Measurements from ENCODE around the gene LRRC41.
A peak's percentile ranks its signal among the peaks of the same experiment; 100 is the strongest.
"Not testable (repeated sequence)": the region's sequence is repeated elsewhere in the genome, so short reads cannot be mapped to it uniquely, and the experiment has no call there.

LRRC41 gene

GRCh38 chr1:46334030-46334384 is 30.6 kb upstream of the LRRC41 start:
- in situ Hi-C loops (cut with HindIII; ENCODE audit: low sequenced_read_pairs), result no loop called here
- H3K4me3 ChIP-seq (ENCODE audit: low read depth, low read length), result no peak overlapping the region
- DNase-seq (ENCODE audit: low read depth), result no peak
- TF ChIP-seq CTCF (IDR thresholded peaks at IDR 0.05; ENCODE audit: low read depth, low read length, missing control alignments), result no peak

GRCh38 chr1:46333300-46334029 is 30.0 kb upstream of the LRRC41 start:
- TF ChIP-seq CTCF (IDR thresholded peaks at IDR 0.05; ENCODE audit: low read depth, low read length, missing control alignments), result peak; percentile 61
- no peak for DNase-seq (ENCODE audit: low read depth)
- in situ Hi-C loops (cut with HindIII; ENCODE audit: low sequenced_read_pairs), result no loop called here
- no peak overlapping the region for H3K4me3 ChIP-seq (ENCODE audit: low read depth, low read length)

- in situ Hi-C loops (cut with HindIII; ENCODE audit: low sequenced_read_pairs); DNase-seq (ENCODE audit: low read depth); H3K4me3 ChIP-seq (ENCODE audit: low read depth, low read length): not testable (repeated sequence)
These were observed 28.5 kb upstream of the LRRC41 start for GRCh38 chr1:46331786-46332540.

GRCh38 chr1:46330381-46330780 is 27.0 kb upstream of the LRRC41 start:
- in situ Hi-C loops (cut with HindIII; ENCODE audit: low sequenced_read_pairs); H3K4me3 ChIP-seq (ENCODE audit: low read depth, low read length); DNase-seq (ENCODE audit: low read depth): not testable (repeated sequence)

GRCh38 chr1:46329807-46330206 is 26.4 kb upstream of the LRRC41 start:
- H3K4me3 ChIP-seq (ENCODE audit: low read depth, low read length); in situ Hi-C loops (cut with HindIII; ENCODE audit: low sequenced_read_pairs); DNase-seq (ENCODE audit: low read depth): not testable (repeated sequence)

- in situ Hi-C loops (cut with HindIII; ENCODE audit: low sequenced_read_pairs), result not testable (repeated sequence)
These were observed 24.8 kb upstream of the LRRC41 start for GRCh38 chr1:46328182-46328581.

GRCh38 chr1:46325285-46326076 is 22.1 kb upstream of the LRRC41 start:
- in situ Hi-C loops (cut with HindIII; ENCODE audit: low sequenced_read_pairs); H3K4me3 ChIP-seq (ENCODE audit: low read depth, low read length); DNase-seq (ENCODE audit: low read depth): not testable (repeated sequence)

More at GRCh38 chr1:46328182-46328581, 24.8 kb upstream of the LRRC41 start:
- not testable (repeated sequence) for H3K4me3 ChIP-seq (ENCODE audit: low read depth, low read length); DNase-seq (ENCODE audit: low read depth)

GRCh38 chr1:46322191-46322590 is 18.8 kb upstream of the LRRC41 start:
- H3K4me3 ChIP-seq (ENCODE audit: low read depth, low read length); DNase-seq (ENCODE audit: low read depth); in situ Hi-C loops (cut with HindIII; ENCODE audit: low sequenced_read_pairs): not testable (repeated sequence)

GRCh38 chr1:46319960-46320914 is 16.8 kb upstream of the LRRC41 start:
- H3K4me3 ChIP-seq (ENCODE audit: low read depth, low read length); in situ Hi-C loops (cut with HindIII; ENCODE audit: low sequenced_read_pairs); DNase-seq (ENCODE audit: low read depth): not testable (repeated sequence)

GRCh38 chr1:46319301-46319700 is 15.9 kb upstream of the LRRC41 start:
- in situ Hi-C loops (cut with HindIII; ENCODE audit: low sequenced_read_pairs); DNase-seq (ENCODE audit: low read depth); H3K4me3 ChIP-seq (ENCODE audit: low read depth, low read length): not testable (repeated sequence)

Data from astrocyte of the cerebellum (primary cell).